CD4-positive, alpha-beta T cell treated with Interleukin-17A for 4 hours (primary cell): ENCODE results near the gene FCRLA.
"Not testable (repeated sequence)": the region's sequence is repeated elsewhere in the genome, so short reads cannot be mapped to it uniquely, and the experiment has no call there.

ENCODE experiments used
- DNase-seq: peaks from one replicate; pipeline ENCODE4 v3.0.0-alpha.2; 2020; ENCODE audit warnings: mixed read lengths

The FCRLA gene, protein sequence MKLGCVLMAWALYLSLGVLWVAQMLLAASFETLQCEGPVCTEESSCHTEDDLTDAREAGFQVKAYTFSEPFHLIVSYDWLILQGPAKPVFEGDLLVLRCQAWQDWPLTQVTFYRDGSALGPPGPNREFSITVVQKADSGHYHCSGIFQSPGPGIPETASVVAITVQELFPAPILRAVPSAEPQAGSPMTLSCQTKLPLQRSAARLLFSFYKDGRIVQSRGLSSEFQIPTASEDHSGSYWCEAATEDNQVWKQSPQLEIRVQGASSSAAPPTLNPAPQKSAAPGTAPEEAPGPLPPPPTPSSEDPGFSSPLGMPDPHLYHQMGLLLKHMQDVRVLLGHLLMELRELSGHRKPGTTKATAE

DNA sequence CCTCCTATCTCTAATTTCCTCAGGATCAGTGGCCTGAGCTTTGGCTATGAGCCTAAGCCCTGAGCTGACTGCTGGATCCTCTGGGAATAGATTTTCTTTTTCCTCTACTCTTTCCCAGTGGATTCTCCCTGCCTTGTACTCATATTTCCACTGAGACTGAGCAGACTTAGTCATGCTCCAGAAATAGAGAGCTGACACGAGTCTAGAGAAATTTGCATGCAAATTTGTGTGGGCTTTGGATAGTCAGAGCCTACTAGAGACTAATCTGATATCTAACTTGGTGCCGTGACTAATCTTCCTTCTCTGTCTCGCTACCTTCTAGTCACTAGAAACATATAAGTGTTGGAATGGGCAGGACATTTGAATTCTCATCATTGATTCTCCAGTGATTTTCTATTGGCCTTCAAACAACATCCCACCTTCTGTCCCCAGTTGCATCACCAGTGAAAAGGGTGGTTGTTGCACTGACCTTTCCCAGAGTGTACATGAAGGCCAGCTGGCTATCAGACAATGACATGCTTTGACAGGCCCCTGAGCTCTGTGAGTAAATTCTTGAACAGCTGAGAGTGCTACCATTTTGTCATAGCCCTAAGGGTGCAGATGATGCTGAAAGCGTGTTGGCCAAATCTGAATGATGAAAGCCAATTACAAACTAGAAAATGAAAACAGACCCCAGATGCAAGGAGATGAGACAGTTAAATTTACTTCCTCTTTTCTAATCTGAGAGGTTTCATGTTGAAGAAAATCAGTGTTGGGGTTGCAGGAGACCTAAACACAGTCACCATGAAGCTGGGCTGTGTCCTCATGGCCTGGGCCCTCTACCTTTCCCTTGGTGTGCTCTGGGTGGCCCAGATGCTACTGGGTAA, at the start of gene FCRLA:
Gene FCRLA, plus strand, starts transcription at position 748 of the 866 bp plus-strand sequence. Its CDS starts 36 bp downstream, at position 784.
- no peak for DNase-seq

GRCh38 chr1:161658524-161658923, 48.5 kb upstream of the FCRLA start:
- not testable (repeated sequence) for DNase-seq

GRCh38 chr1:161661660-161662311, 45.2 kb upstream of the FCRLA start:
- not testable (repeated sequence) for DNase-seq

- DNase-seq, result not testable (repeated sequence)
Observed at GRCh38 chr1:161662684-161663339, 44.2 kb upstream of the FCRLA start, which contains the start of gene FCGR2B. TSS of gene FCGR2B (plus strand) at chr1:161663143. CDS start at chr1:161663242, 99 bp downstream.

- DNase-seq, result not testable (repeated sequence)
Observed at GRCh38 chr1:161663569-161663968, 43.5 kb upstream of the FCRLA start.

GRCh38 chr1:161664689-161665088, 42.3 kb upstream of the FCRLA start:
- not testable (repeated sequence) for DNase-seq

- not testable (repeated sequence) for DNase-seq
Observed at GRCh38 chr1:161671045-161672020, 35.7 kb upstream of the FCRLA start.

DNA sequence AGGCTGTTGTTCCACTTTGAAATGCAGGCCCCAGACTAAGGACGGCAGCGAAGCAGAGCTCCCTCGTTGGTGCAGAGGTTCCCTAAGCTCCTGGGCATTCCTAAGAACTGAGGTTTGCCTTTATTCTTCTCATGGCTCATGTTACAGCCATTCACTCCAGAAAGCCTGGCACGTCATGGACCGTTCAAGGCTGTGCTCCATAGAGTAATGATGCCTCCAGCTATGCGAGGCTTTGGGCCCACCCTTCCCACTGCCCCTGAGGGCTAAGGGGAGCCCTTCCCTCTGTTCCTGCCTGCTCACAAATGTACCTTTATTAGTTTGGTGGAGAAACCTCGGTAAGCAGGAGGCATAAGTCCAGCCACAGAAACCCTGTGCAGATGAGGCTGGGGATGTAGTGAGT, 33.6 kb upstream of the FCRLA start:
- not testable (repeated sequence) for DNase-seq

DNA sequence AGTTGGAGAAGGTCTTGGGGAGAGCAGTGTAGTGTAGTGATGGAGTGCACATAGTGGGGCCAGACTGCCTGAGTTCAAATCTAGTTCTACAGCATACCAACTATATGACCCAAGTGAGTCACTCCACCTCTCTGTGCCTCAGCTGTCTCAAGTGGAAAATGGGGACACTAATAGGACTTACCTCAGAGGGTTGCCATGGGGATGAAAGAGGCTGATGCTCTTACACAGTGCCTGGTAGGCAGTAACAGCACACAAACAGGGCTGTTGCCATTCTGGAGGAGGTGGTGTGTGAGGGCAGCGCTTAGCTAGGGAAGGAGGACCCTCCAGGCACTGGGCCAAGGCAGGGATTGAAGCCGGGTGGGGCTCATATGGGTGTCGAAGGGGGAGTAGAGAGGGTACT, 32.6 kb upstream of the FCRLA start:
- not testable (repeated sequence) for DNase-seq

- not testable (repeated sequence) for DNase-seq
Observed at GRCh38 chr1:161674908-161675307, 32.1 kb upstream of the FCRLA start.

DNA sequence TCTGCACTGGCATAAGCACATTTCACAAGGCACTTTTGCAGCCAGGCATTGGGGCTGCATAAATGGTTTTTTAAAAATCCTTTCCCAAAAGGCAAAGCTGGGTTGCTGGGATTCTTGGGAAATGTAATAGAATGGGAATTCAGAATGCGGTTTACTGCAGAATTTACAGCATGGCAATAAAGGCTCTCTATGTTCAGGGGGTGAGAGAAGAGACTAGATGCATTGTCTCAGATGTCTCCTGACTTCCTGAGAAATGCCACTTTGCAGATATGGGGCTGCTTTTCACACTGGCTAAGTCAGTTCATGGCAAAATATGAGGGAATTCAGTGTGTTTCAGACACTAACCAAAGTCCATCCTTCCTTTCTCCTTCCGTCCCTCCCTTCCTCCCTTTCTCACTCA, 30.6 kb upstream of the FCRLA start:
- DNase-seq, result no peak

DNA sequence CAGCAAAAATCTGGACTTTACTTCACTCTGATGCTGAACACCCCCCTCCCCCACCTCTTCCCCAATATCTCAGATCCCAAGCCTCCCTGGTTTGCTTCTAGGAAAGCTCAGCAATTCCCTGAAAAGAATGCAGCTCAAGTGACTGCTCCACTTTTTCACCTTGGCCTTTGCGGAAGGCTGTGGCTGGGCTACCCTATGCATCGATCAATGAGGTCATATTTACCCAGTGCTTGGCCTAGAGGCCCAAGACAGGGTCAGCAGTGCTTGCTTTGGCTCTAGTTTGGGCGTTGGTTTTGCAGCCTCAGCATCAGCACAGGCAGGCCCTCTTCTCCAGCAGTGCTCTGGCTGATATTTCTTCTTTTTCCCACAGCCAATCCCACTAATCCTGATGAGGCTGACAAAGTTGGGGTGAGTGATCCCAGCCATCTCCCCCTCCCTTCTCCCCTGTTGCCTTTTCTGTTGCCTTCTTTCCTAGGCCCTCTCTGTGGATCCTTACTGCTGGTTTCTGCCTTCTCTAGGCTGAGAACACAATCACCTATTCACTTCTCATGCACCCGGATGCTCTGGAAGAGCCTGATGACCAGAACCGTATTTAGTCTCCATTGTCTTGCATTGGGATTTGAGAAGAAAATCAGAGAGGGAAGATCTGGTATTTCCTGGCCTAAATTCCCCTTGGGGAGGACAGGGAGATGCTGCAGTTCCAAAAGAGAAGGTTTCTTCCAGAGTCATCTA, 29.9 kb upstream of the FCRLA start:
- no peak for DNase-seq

GRCh38 chr1:161678500-161678899, 28.5 kb upstream of the FCRLA start:
- DNase-seq, result no peak

GRCh38 chr1:161681879-161682278, 25.1 kb upstream of the FCRLA start:
- DNase-seq, result no peak

GRCh38 chr1:161688946-161689345, 18.1 kb upstream of the FCRLA start:
- DNase-seq, result no peak

DNA sequence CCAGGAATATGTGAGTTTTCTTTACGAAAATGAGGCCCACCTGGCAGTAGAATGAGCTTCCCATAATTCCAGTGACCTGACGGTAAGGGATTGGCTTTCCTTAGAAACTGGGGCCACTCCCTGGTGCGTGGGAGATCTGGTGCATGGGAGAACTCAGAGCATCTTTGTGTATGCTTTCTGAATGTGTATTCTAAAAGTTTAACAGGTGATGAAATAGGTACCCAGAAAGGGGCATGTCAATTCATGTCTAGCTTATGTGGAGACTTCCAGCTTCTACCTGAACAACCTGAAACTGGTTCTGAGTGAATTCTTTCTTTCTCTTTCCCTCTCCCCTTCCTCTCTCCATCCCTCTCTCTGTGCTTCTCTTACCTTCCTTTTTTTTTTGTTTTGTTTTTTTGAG, 15.2 kb upstream of the FCRLA start:
- DNase-seq, result no peak

DNA sequence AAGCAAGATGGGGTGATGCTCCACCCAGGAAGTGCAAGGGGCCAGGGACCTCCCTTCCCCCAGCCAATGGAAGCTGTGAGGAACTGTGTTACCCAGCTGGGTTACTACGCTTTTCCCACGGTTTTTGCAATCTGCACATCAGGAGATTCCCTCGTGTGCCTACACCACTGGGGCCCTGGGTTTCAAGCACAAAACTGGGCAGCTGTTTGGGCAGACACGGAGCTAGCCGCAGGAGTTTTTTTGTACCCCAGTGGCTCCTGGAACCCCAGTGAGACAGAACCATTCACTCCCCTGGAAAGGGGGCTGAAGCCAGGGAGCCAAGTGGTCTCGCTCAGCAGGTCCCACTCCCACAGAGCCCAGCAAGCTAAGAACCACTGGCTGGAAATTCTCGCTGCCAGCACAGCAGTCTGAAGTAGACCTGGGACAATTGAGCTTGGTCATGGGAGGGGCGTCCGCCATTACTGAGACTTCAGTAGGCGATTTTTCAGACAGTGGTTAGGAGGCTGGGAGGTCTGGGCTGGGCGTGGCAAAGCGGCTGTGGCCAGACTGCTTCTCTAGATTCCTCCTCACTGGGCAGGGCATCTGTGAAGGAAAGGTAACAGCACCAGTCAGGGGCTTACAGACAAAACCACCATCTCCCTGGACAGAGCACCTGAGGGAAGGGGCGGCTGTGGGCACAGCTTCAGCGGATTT, 13.9 kb upstream of the FCRLA start:
- not testable (repeated sequence) for DNase-seq

GRCh38 chr1:161698302-161698701, 8.7 kb upstream of the FCRLA start:
- not testable (repeated sequence) for DNase-seq

- no peak for DNase-seq
Observed at GRCh38 chr1:161702250-161702649, 4.8 kb upstream of the FCRLA start.

DNA sequence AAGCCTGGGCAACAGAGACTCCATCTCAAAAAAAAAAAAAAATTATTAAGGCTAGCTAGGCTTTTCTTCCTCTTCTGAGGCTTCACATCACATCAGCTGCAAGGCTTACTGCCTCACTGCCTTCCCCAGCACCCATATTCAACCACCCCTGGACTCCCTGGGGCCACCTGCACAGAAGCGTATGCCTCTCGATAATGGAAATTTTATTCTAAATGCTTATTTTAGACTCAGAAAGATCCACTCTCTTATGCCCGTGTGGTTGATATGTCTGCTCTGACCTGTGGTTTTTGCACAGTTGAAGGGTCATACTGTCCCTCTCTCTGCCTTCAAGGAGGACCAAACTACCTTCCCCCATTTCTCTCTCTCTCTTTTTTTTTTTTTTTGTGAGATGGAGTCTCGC, 1.5 kb upstream of the FCRLA start:
- no peak for DNase-seq
